Memory B cell (primary cell): ENCODE data around the gene ARHGAP4.

Experiments
- ATAC-seq: fragments of 150-1000 bp; cut with Tn5 transposase; 2 replicates; pipeline ENCODE4 v1.10.0; 2021; ENCODE audit warnings: low read depth, mild to moderate bottlenecking, moderate library complexity
- DNase-seq, 2 donors: peaks; one replicate each; pipeline ENCODE4 v3.0.0; 2022; ENCODE audit warnings: low spot score in 2 of 2
- H3K27ac Mint-ChIP-seq: one replicate; pipeline ENCODE4 v1.8.0; 2022; ENCODE audit warnings: mild to moderate bottlenecking, moderate library complexity, mixed read lengths
- H3K27me3 Mint-ChIP-seq: one replicate; pipeline ENCODE4 v1.8.0; 2022; ENCODE audit warnings: mixed read lengths
- H3K36me3 Mint-ChIP-seq: one replicate; pipeline ENCODE4 v1.8.0; 2022; ENCODE audit warnings: mild to moderate bottlenecking, mixed read lengths
- H3K4me1 Mint-ChIP-seq: one replicate; pipeline ENCODE4 v1.8.0; 2022; ENCODE audit warnings: mixed read lengths
- H3K4me3 Mint-ChIP-seq: one replicate; pipeline ENCODE4 v1.8.0; 2022; ENCODE audit warnings: mild to moderate bottlenecking, moderate library complexity, mixed read lengths
- H3K9me3 Mint-ChIP-seq: one replicate; pipeline ENCODE4 v1.8.0; 2022; ENCODE audit warnings: mixed read lengths

The ARHGAP4 gene

DNA sequence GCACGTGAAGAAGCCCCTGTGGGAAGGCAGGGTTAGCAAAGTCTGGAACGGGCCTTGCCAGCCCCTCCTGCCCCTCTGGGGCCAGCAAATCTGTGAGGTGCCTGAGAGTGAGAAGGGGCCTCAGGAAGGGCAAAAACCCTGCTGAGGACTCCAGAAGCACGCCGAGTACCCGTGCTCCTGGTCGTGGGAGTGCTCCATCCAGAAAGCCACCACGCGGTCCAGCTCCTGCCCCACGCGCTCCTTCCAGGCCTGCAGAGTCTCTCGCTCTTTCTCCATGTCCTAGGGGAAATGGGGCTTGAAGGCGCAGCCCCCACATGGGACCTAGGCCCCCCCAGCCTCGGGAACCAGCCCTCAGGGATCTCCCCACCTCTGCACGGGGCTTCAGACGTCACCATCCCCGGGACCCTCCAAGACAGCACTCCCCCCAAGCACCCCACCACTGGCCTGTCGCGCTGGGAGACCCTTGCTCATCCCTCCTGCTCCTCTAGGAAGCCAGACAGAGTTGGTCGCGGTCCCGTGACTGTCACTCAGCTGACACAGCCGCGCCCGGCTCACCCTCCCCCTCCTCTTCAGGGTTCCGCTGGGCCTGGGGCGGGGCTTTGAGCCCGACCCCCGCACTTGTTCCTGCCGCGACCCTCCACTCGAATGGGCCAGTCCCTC lies 18.2 kb upstream of the ARHGAP4 start, which contains the start of gene RENBP:
Gene RENBP (minus strand): TSS at position 504 of the 660 bp plus-strand sequence. CDS start 33 bp downstream, at position 471.
- Mint-ChIP-seq H3K4me1 (peaks cover 7% of the 10 kb centered on the region), H3K36me3 (peaks cover 2% of the 10 kb centered on the region), H3K27ac (peak within 1 kb of the TSS; percentile 92), H3K9me3 (no peaks in the 10 kb centered on the region), H3K27me3 (no peaks in the 10 kb centered on the region), H3K4me3 (peak within 1 kb of the TSS; percentile 87)
- peak in 1 of 2 donors; percentile 23 for DNase-seq
- peak; percentile 72 for ATAC-seq

DNA sequence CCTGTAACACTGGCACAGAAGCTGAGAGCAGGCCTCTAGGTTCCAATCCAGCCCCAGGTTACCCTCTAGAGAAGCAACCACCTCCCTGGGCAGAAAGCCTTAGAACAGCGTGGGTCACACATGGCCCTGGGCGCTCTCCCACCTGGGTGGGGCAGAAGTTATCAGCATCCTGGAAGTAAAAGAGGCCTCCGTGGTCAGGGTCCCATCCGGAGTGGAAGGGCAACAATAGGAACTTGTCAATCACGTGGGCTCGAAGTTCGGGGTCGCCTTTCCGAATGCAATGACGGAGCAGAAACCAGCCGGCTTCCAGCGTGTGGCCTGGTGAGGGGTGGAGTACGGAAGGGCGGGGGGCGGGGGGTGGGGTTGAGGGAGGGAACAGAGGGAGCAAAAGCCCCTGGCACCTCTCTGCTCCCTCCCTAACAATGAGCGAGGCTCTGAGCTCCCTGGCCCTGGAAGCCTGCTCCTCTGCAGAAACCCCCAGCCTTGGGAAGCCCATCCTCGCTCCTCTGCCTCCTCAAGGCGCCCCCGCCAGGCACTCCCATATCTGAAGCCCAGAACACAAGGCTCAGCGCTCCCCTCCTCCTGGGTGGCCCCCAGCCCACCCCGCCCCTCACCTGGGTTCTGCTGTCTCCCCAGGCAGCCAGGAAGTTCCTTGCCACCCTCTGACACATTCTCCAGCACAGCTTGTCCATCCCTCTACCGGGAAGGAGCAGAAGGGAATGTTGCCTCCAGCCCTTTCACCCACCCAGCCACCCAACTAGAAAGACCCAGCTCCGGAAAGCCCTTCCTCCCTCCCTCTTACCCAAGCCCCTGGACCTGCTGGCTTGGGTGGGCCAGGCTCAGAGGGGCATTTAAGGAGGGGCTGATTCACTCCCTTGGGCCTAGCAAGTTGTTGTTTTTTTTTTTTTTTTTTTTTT lies 15.5 kb upstream of the ARHGAP4 start:
- ATAC-seq: no peak
- no peak overlapping the region for H3K27ac Mint-ChIP-seq

GRCh38 chrX:153939573-153939972 lies 13.5 kb upstream of the ARHGAP4 start:
- DNase-seq (no peak), ATAC-seq (no peak)
- Mint-ChIP-seq H3K36me3 (no peaks in the 10 kb centered on the region), H3K4me1 (peaks cover 6% of the 10 kb centered on the region), H3K27ac (no peak overlapping the region), H3K9me3 (no peaks in the 10 kb centered on the region), H3K27me3 (no peaks in the 10 kb centered on the region), H3K4me3 (peak overlapping the region; percentile 32)

More for the DNA sequence above, 15.5 kb upstream of the ARHGAP4 start:
- Mint-ChIP-seq H3K9me3 (no peaks in the 10 kb centered on the region), H3K4me1 (peaks cover 4% of the 10 kb centered on the region), H3K4me3 (peak overlapping the region; percentile 41), H3K27me3 (no peaks in the 10 kb centered on the region), H3K36me3 (no peaks in the 10 kb centered on the region)
- no peak for DNase-seq

DNA sequence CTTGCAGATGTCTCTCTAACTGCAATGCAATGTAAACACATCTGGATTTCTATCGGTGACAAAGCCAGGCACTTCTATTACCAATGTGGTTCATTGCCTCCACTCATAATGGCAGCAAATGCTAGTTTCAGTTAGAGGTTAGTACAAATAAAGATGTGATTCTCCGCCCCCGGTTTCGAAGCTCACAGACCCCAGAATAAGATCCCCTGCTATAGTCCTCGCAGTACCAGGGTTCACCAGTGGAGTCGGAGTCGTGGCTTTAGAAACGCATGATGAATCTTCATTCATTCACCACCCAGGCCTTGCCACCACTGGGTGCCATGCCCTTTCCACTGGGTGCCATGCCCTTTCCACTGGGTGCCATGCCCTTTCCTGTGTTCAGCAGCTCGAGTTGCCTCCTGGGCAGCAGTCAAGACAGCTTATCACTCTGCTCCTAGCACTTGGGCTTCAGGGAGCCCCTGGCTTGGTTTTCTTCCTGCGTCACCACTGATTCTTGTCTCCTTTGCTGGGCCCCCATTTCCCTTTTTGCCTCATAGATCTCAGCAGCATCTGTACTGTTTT lies 12.2 kb upstream of the ARHGAP4 start:
- Mint-ChIP-seq H3K4me3 (no peak overlapping the region), H3K27me3 (no peaks in the 10 kb centered on the region), H3K4me1 (peaks cover 6% of the 10 kb centered on the region), H3K9me3 (no peaks in the 10 kb centered on the region), H3K27ac (no peak overlapping the region), H3K36me3 (no peaks in the 10 kb centered on the region)
- no peak for DNase-seq
- ATAC-seq: no peak

- Mint-ChIP-seq H3K4me1 (peaks cover 6% of the 10 kb centered on the region), H3K36me3 (peaks cover 1% of the 10 kb centered on the region), H3K4me3 (no peak overlapping the region), H3K9me3 (no peaks in the 10 kb centered on the region), H3K27ac (no peak overlapping the region), H3K27me3 (no peaks in the 10 kb centered on the region)
- ATAC-seq (no peak), DNase-seq (no peak)
These were observed 11.0 kb upstream of the ARHGAP4 start for GRCh38 chrX:153937056-153937455.

- no peaks in the 10 kb centered on the region for H3K9me3 Mint-ChIP-seq
- DNase-seq: no peak
- H3K27ac Mint-ChIP-seq: no peak overlapping the region
- ATAC-seq: peak; percentile 11
- H3K27me3 Mint-ChIP-seq: no peaks in the 10 kb centered on the region
- H3K36me3 Mint-ChIP-seq: peaks cover 7% of the 10 kb centered on the region
- H3K4me3 Mint-ChIP-seq: peak overlapping the region; percentile 68
- peaks cover 9% of the 10 kb centered on the region for H3K4me1 Mint-ChIP-seq
These were observed 9.3 kb upstream of the ARHGAP4 start for GRCh38 chrX:153935326-153935851.

DNA sequence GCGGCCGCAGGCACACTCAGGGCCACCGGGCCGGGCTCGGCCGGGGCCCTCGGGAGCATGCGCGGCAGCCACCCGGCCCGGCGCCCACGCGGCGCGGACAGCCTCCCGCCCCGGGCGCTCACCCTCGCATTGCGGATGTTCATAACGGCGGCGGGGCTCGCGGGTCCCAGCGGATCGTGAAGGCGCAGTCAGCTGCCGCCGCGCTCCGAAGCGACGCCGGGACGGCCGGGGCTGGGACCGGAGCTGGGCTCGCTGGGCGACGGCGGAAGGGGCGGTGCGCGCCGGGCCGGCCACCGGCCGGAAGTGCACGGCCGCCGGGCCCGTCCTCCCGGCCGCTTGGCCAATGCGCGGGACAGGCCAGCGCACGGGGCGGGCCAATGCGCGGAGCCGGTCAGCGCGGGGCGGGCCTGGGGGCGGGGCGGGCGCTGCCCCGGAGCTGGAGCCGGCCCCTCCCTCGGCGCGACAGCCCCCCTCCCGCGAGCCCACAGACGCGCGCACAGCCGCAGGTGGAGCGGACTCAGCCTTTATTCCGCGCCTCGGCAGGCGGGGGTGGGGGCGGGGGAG lies 8.8 kb upstream of the ARHGAP4 start, which contains the start of gene NAA10:
Gene NAA10 (minus strand): TSS at position 276 of the 564 bp plus-strand sequence. CDS start 133 bp downstream, at position 143.
- H3K27ac Mint-ChIP-seq: no peak within 1 kb of the TSS
- ATAC-seq (peak; percentile 76), DNase-seq (peak; percentile 21 to 35)
- no peaks in the 10 kb centered on the region for H3K9me3 Mint-ChIP-seq
- no peaks in the 10 kb centered on the region for H3K27me3 Mint-ChIP-seq
- H3K36me3 Mint-ChIP-seq: peaks cover 7% of the 10 kb centered on the region
- H3K4me1 Mint-ChIP-seq: peaks cover 9% of the 10 kb centered on the region
- H3K4me3 Mint-ChIP-seq: peak within 1 kb of the TSS; percentile 82

GRCh38 chrX:153934148-153934761 lies 8.2 kb upstream of the ARHGAP4 start:
- DNase-seq (no peak), ATAC-seq (peak; percentile 11)
- Mint-ChIP-seq H3K4me3 (peak overlapping the region; percentile 82), H3K9me3 (no peaks in the 10 kb centered on the region), H3K27ac (no peak overlapping the region), H3K27me3 (no peaks in the 10 kb centered on the region), H3K36me3 (peaks cover 9% of the 10 kb centered on the region), H3K4me1 (peaks cover 9% of the 10 kb centered on the region)

GRCh38 chrX:153933748-153934147 lies 7.7 kb upstream of the ARHGAP4 start:
- Mint-ChIP-seq H3K36me3 (peaks cover 9% of the 10 kb centered on the region), H3K27me3 (no peaks in the 10 kb centered on the region), H3K9me3 (no peaks in the 10 kb centered on the region), H3K4me3 (peak overlapping the region; percentile 82), H3K27ac (no peak overlapping the region), H3K4me1 (peaks cover 11% of the 10 kb centered on the region)
- no peak for DNase-seq
- ATAC-seq: no peak

GRCh38 chrX:153932220-153932915 lies 6.3 kb upstream of the ARHGAP4 start:
- no peaks in the 10 kb centered on the region for H3K9me3 Mint-ChIP-seq
- peaks cover 9% of the 10 kb centered on the region for H3K36me3 Mint-ChIP-seq
- H3K4me3 Mint-ChIP-seq: no peak overlapping the region
- H3K27me3 Mint-ChIP-seq: no peaks in the 10 kb centered on the region
- no peak overlapping the region for H3K27ac Mint-ChIP-seq
- ATAC-seq (no peak), DNase-seq (no peak)
- peaks cover 14% of the 10 kb centered on the region for H3K4me1 Mint-ChIP-seq

DNA sequence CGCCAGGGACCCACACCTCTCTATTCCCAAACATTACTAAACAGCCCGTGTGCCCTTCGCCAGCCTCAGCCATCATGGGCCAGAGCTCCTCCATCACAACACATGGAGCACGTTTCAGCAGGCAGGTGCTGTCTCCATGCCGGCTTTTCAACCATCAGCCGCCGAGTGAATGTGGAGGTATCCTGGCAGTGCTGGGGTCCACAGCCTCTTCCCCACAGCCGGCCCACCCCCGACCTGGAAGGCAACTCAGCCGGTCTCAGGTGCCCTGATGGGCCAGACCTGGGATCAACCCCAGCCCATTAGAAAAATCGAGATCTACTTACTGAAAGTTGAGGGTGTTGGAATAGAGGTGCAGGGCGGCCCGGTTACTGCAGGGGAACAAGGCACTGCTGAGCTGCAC lies 5.7 kb upstream of the ARHGAP4 start:
- Mint-ChIP-seq H3K36me3 (peaks cover 9% of the 10 kb centered on the region), H3K9me3 (no peaks in the 10 kb centered on the region), H3K4me1 (peaks cover 14% of the 10 kb centered on the region), H3K27ac (no peak overlapping the region), H3K27me3 (no peaks in the 10 kb centered on the region), H3K4me3 (no peak overlapping the region)
- DNase-seq (no peak), ATAC-seq (no peak)

- no peak overlapping the region for H3K27ac Mint-ChIP-seq
- H3K36me3 Mint-ChIP-seq: peaks cover 9% of the 10 kb centered on the region
These were observed 5.1 kb upstream of the ARHGAP4 start for GRCh38 chrX:153931151-153931550.

More at GRCh38 chrX:153931151-153931550, 5.1 kb upstream of the ARHGAP4 start:
- H3K27me3 Mint-ChIP-seq: no peaks in the 10 kb centered on the region
- ATAC-seq (no peak), DNase-seq (no peak)
- peaks cover 11% of the 10 kb centered on the region for H3K4me1 Mint-ChIP-seq
- H3K9me3 Mint-ChIP-seq: no peaks in the 10 kb centered on the region
- no peak overlapping the region for H3K4me3 Mint-ChIP-seq
